Fibroblast of gingiva (primary cell): ENCODE measurements around the gene CTDP1.
"Not testable (repeated sequence)": the region's sequence is repeated elsewhere in the genome, so short reads cannot be mapped to it uniquely, and the experiment has no call there.

Source experiments
- DNase-seq: peaks from one replicate; pipeline ENCODE4 v3.0.0-alpha.2; 2011; ENCODE audit warnings: low read depth

CTDP1 gene

DNA sequence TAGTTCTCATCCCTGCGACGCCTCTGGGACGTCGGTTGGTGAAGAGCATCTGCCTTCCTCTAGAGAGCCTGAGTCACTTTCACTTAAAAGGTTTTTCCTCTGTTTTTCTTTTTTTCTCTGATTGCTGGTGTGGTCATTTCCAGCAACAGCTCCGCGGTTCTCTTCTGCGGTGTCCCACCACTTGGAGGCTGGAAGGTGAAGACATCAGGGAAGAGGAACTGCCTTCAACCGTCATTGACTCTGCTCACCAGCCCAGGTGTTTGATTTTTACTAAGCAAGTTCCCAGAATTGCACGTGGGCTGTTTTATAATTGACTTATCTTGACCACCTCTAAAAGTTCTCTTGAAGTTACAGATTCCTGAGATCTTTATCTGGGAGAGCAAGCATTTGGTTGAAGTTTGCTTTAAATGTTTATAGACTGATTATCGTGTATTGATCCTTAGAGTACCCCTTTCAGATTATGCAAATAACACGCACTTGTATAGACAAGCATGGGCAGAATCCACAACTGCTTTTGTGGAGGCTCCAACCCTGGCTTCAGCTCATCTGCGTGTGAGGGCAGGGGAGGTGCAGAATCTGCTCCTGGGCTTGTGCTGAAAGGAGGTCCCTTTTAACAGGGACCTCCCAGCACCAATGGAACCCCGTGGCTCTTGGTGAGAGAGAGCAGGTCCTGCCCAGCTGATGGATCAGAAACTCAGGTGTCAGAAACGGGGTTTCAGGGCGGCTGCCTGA, 3.5 kb downstream of the CTDP1 start:
- DNase-seq: no peak

DNA sequence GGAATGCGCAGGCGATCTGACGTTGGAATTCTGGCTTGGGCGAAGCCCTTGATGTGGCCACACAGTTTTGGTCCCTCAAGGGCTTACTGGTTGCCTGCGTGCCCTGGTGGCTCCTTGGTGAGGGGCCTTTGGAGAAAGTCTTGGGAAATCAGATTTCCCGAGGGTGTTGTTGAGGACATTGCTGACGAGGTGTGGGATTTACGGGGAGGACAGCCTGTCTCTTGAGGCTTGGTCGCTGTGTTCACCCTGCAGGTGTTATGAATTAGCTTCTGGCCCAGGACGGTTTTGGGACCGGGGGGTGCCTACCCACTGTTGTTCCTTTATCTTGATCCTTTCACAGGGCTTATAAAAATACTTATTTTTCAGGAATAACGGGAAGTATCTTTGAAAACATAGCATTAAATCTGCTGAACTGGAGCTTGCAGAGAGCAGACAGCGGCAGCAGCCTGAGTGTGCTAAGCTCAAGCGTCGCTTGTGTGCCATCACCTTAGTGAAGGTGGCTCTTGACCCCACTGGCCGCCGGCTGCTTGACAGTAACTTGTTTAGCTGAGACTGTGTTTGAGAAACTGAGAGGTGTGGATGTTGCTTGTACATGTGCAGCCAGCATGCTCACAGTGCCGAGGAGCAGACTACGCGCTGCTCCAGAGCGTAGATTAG, 4.2 kb downstream of the CTDP1 start:
- DNase-seq: no peak

DNA sequence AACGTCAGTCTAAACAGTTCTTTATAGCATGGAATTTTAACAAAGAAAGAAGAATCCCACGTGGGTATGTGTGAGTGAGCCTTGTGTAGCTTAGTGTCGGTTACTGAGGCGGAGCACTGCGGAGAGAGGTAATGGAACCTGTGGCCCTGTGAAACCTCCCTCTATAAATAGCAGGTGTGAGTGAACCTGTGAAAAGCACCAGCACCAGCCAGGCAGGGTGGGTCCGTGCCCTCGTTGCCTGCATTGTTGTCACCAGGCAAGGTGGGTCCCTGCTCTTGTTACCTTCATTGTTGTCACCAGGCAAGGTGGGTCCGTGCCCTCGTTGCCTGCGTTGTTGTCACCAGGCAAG, 4.7 kb downstream of the CTDP1 start:
- DNase-seq: no peak

DNA sequence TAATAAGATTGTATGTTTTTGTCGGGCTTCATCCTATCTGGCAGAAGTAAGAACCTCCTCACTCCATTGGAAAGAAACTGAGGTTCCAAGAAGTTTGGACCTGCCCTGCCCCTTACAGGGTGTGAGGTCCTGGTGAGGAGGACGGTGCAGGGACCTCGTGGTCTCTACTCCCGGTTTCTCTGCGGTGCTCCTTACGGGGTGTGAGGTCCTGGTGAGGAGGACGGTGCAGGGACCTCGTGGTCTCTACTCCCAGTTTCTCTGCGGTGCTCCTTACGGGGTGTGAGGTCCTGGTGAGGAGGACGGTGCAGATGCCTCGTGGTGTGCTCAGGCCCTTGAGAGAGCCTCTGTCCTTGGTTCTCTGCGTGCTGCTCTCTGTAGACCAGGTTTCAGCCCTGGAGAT, 5.2 kb downstream of the CTDP1 start:
- DNase-seq: no peak

DNA sequence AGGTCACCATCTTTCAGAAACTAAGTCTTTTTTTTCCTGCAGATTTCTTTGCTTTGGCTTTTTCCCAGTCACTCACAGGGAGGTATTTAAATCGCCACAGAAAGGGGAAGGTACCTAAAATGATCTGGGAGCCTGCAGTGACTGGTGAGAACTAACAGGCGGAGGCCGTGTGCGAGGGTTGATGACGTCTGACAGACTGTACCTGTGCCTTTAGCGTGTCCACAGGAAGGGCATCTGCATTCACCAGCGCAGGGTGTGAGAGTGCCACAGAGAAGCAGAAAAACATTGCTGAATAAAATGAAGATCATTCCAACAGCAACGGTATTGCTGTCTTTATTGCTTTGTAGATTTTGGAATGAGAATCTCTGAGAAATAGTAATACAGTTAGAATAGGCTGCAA, 5.7 kb downstream of the CTDP1 start:
- no peak for DNase-seq

DNA sequence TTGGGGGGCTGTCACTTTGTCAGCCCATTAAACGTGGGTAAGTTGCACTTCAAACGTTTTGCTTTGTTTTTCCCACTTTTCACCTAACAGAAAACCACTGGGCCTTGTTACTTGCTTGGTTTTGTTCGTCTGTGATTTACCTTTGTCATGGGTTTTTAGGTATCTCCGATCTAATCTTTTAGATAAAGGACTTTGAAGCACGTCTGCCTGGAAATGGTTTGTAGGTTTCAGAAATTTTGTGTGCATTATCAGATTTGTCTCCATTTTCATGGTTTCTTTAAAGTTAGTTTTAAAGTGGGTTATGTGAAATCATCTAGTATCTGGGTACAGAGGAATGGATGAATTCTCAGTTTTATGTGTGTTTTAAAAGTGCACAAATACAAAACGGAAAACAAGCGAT, 6.4 kb downstream of the CTDP1 start:
- no peak for DNase-seq

DNA sequence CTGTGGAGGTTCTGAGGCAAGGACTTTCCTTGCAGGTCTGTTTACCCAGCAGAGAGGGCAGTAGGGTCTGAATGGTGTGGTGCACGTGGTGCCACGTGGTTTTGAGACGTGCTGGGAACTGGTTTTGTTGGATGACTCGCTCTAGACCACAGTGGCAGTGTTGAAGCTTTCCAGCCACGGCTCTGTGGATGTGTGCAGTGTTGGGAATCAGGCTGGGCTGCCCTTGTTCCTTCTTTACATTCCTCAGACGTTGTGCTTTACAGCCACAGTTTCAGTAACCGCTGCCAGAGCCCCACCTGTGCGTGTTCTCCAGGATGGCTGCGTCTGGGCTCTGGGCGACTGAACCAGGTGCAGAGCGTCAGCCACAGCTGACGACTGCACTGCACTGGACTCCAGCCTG, 8.2 kb downstream of the CTDP1 start:
- no peak for DNase-seq

DNA sequence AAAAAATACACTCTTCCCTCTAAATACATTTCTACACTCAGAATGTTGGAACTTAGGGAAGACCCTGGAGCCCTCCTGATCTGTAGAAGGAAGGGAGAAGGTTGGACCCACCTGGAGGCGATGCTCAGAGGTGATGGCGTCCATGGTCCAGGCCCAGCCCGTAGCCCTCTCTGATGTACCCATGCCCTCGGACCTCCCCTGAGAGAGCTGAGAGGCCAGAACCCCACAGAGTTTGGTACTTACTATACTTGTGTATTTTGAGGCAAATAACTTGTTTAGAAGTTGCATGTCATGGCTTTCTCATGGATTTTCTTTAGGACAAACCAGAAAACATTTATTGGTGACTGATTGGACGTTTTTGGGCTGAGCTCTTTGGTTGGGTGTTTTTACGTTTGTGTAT, 10.5 kb downstream of the CTDP1 start:
- DNase-seq: no peak

DNA sequence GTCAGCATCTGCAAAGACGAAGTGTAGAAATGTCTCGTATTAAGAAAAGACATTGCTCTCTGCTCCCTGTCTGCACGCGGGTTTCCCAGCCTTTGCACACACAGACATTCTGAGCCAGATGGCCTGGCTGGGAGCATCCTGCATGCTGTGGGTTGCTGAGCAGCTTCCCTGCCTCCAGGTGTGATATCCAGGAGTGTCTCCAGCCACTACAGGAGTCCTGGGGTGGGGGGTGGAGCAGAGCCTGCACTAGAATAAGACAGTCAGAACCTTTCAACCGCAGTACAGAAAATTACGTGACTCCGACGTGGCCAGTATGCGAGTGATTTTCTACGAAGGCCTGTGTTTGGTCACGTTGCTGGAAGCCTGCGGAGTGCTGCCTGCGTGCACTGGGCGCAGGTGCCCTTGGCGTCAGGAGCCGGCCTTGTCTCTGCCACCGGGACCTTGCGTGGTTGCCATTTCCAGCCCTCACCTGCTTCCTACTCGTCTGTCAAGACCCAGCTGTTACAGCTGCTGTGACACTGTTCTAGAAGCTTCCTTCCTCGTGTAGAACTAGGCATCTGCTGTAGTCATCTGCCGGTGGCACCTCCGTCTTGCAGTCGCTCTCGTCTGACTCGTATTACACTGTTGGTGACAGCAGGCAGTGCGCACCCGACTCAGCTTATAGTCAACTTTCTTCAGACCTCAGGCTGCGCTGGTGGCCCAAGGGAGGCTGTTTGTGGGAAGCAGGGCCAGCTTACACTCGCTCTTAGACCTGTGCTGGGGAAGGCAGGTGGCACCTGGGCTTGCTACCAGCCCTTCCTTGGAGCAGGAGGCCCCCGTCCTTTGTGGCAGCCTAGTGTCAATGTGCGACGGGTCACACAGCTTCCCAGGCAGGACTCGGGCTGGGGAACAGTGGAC, 11.2 kb downstream of the CTDP1 start:
- no peak for DNase-seq

DNA sequence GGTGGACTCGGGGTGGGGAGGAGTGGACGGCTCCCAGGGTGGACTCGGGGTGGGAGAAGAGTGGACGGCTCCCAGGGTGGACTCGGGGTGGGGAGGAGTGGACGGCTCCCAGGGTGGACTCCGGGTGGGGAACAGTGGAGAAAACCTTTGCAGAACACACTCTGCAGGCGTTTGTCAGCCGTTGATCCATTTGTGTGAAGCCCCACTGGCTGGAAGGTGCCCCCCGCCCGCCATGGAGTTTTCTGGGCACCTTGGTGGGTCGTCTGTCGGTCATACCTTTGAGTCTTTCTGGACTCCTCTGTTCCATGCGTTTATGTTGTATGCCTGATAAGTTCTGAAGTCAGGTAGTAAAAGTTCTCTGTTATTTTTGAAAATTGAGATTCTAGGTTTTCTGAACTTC, 12.5 kb downstream of the CTDP1 start:
- no peak for DNase-seq

DNA sequence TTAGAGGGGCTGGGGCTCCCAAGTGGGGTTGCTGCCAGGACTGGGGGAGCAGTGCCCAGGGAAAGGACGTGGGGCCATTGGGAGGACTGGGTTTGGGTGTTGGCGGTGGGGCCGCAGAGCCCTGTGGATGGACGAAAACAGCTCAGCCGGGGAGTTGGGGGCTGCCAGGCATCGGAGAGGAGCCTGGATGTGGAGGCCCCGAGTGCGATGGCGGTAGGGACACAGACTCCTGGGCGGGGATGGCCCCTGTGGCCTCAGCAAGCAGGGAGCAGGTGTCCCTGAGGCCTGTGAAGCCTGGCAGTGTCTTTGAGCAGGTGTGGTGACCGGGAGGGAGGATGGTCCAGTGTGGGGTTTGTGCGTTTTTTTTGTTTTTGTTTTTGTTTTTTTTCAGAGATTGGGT, 13.3 kb downstream of the CTDP1 start:
- DNase-seq: no peak

DNA sequence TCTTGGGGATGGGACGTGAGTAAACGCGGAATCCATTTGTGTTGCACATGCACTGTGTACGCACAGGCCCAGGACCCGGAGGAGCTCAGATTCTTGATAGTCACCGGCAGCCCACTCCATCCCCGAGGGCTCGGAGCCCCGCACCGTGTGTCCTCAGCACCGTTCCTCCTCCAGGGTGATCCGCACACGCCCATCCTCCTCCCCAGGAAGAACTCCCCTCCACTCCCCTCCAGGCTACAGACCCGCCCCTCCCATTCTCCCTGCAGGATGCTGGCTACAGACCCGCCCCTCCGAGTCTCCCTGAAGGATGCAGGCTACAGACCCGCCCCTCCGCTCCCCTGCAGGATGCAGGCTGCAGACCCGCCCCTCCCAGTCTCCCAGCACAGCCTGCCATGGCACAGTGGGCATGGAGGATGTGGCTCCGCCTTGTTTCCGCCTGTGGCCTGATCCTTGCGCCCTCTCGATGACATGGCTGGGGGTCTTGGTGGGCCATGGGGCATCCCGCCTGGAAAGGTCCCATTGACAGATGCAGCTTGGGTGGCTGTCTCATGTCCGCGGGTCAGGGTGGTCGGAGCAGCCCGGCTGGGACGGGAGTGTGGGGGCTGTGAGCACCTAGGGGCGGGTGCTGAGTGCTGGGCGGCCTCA, 14.1 kb downstream of the CTDP1 start:
- DNase-seq: no peak

DNA sequence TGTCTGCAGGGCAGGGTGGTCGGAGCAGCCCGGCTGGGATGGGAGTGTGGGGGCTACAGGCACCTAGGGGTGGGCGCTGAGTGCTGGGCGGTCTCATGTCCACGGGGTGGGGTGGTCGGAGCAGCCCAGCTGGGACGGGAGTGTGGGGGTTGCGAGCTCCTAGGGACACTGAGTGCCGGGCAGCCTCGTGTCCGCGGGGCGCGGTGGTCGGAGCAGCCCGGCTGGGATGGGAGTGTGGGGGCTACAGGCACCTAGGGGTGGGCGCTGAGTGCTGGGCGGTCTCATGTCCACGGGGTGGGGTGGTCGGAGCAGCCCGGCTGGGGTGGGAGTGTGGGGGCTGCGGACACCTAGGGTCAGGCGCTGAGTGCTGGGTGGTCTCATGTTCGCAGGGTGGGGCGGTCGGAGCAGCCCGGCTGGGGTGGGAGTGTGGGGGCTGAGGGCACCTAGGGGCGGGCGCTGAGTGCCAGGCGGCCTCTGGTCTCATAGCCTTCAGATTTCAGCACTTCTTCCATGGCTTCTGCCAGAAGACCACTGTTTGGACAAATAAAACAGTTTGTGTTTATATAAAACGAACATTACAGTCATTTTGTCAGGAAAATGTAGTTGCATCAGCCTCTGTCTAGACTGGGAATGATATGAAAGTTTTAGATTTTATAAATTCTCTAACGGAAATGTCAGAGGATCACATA, 14.7 kb downstream of the CTDP1 start:
- DNase-seq: not testable (repeated sequence)

DNA sequence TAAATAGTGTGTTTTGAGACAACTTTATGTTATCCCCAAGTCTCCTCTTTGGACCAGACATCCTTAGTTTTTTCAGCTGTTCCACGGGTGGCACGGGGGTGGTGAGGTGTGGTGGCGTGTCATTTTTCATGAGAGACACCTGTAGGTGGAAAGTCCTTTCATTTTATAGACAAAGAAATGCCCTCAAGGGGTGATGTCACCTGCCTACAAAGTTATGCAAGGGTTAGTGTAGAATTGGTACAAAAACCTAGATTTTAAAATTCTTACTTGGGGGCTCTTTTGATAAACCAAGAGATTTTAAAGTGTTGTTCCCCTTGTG, 15.3 kb downstream of the CTDP1 start:
- no peak for DNase-seq

DNA sequence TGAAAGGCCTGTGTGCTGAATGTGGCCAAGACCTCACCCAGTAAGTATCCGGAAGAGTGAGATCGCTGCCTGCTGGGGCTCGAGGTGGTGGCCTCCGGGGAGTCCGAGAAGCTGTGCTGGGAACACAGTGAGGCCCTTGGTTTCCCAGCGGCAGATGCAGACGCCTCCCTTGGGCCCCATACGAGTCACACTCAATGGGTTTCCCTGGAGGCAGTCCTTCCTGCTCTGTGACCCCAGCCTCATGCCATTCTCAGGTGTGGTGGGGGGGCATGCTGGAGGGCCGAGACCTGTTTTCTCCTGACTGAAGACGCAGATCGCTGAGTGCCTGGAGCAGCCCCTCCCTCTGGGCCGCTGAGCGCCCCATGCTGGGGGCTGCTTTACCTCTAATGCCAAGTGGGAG, 15.7 kb downstream of the CTDP1 start:
- DNase-seq: no peak

DNA sequence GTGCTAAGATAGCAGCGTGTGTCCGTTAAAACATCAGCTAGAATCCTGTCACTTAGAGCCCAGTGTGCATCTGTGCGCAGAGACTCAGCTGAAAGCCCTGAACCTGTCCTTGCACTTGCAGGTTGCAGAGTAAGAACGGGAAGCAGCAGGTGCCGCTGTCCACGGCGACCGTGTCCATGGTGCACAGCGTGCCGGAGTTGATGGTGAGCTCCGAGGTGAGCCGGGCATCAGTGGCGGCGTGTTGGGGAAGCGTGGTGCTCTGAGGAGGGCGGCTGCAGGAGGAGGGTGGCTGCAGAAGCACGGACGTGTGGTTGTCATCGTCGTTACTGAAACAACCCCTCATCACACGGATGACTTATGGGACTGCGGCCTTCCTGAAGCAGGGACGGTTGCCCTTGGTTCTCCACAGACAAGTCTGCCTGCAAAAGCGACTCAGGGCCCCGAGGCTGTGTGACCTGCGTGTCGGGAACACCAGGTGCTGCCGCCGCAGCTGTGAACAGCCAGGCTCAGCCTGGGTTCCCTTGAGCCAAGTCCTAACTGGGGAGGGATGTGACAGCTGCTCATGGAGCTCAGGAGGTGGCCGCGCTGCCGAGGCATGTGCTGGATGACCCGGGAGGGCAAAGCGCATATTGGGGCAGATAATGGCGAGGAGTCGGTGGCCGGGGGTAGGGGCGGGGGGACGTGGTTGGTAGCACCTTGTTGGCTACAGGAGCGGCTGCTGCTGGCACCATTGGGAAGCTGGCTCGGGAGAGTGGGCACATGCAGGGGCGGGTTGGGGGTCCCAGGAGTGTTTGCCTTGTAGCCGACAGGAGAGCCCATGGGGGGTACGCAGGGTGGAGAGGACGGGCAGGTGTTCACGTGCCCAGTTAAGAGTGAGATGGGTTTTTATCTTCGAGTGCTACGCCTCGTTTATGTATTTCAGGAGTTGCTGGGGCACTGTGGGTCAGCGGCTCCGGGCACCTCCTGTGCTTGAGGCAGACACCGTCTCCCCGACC, 16.6 kb downstream of the CTDP1 start:
- DNase-seq: no peak

DNA sequence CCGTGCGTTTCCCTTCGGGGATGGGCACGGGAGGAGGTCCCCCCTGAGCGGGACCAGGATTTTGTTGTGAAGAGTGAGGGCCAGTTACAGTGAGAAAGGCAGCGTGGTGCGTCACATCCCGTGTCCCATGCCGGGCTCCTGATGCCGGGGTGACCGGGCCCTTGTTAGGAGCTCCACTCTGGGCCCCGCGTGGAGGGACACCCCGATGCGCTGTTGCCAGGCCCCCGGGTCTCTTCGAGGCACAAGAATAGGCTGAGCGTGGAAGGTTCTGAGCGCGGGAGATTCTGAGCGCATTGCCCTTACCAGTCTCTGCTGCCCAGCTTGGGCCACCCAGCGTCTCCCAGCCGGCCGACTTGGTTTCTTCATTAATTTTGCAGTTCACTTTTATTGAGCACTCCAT, 17.6 kb downstream of the CTDP1 start:
- no peak for DNase-seq

DNA sequence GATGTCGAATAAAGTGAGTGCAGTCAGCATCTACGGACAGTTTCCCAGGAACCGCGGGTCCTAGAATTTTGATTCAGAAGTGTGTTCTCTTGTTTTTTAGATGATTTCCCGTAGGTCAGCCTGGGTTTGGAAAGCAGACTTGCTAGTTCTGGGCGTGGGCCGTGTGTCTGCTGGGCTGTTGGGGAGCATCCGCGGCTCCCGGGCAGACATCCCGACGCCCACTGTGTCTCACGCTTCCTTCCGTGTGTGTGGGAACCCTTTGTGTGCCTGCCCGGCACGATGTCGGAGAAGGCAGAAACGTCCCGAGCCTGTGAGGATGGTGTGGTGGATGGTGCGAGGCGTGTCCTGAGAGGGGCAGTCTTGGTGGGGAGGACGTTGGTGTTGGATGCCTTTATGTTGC, 18.4 kb downstream of the CTDP1 start:
- DNase-seq: no peak

DNA sequence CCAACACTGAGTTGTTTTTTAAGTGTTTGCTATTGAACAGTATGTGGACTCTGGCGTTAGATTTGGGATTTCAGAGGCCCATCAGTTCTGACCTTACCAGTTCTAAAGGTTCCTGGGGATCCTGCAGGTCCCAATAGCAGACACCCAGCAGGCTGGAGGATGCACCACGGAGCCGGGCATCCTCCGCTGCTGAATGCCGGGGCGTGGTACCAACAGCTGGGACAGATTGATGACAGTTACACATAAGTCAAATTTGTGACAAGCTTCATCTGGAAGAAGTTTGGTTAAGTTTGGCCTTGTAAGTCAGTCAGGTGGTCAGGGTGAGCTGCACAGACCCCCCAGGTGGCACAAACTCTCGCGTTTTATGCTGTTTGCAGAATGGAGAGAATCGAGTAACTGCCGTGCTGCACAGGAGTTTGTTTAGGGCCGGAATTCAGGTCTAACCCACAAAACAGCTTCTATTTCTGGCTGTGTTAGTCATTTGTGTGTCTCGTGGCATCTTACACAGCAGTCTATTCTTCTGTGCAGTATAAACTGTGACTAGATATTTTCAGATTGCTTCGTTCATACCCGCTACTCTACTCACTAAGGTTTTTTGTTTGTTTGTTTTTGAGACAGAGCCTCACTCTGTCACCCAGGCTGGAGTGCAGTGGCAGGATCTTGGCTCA, 19.2 kb downstream of the CTDP1 start:
- no peak for DNase-seq

DNA sequence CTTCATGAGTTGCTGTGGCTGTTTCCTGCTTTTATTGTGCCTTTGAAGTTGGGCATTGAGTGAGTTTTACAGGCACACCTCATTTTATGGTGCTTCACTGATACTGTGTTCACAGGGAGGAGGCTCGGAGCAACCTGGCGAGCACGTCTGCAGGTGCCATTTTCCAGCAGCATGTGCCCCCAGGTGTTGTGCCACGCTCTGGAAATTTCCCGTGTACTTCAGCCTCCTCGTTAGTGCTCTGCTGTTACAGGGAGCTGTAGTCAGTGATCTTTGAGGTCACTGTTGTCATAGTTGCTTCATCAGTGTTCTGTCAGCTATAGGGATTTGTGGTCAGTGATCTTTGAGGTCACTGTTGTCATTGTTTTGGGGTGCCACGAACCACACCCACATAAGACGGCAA, 20.1 kb downstream of the CTDP1 start:
- DNase-seq: no peak
